GM12878 (cell line): Measurements from ENCODE around the gene STAB2. TPM values are rescaled to one million over a fixed set of nuclear protein-coding genes. Genes with fewer than 3 reads are reported as not detected.

Experiments
- ATAC-seq: fragments of 200-7000 bp; cut with Tn5 transposase; 3 replicates; pipeline ENCODE4 v1.9.1; 2020; ENCODE audit warnings: mild to moderate bottlenecking, moderate library complexity
- BruUV-seq: library from RNA; stranded (reverse); fragments of 400-500 nt; replicated peaks from 2 replicates; lab custom pipeline; 2021; lab: Mats Ljungman, UMichigan
- CTCF ChIA-PET: fragments of 300-600 bp; sonication (Branson Sonifier 250); formaldehyde crosslinking; extraction: SDS; loops from one replicate; lab custom pipeline; 2021; ENCODE audit warnings: inconsistent platforms; lab: Yijun Ruan, JAX
- POLR2A ChIA-PET: fragments of 350-600 bp; formaldehyde crosslinking; extraction: SDS; loops from one replicate; lab custom pipeline; 2021; ENCODE audit warnings: inconsistent platforms; lab: Charles Lee
- RAD21 ChIA-PET: fragments of 300-600 bp; sonication (Branson Sonifier 250); formaldehyde crosslinking; loops from one replicate; lab custom pipeline; 2023; ENCODE audit warnings: antibody characterized with exemption; ENCODE audit not compliant: unreplicated experiment; lab: Charles Lee
- SMC1A ChIA-PET: fragments of 300-600 bp; sonication (Branson Sonifier 250); formaldehyde crosslinking; loops from one replicate; lab custom pipeline; 2023; ENCODE audit not compliant: unreplicated experiment, uncharacterized antibody; lab: Charles Lee
- DNase-seq: peaks from one replicate; pipeline ENCODE4 v3.0.0-alpha.2; 2011; ENCODE audit warnings: low read depth, low spot score
- FAIRE-seq: peaks from 3 replicates; lab custom pipeline; 2011; peaks lifted over from hg19 to GRCh38; lab: Jason Lieb, UNC
- H2AFZ ChIP-seq: 2 replicates; pipeline ENCODE4 v1.6.0; 2011; ENCODE audit warnings: low read depth, low read length, control low read depth; ENCODE audit not compliant: control insufficient read depth
- H3K27ac ChIP-seq: 2 replicates; pipeline ENCODE4 v1.5.1; 2011; ENCODE audit warnings: control low read depth; ENCODE audit not compliant: control insufficient read depth, insufficient read depth
- H3K27me3 ChIP-seq, 2 experiments: replicated peaks in 1 of 2; 2 replicates each; pipeline versions ENCODE4 v1.6.0 to v1.6.1; 2011; ENCODE audit warnings: low read length in 1 of 2; ENCODE audit not compliant: control insufficient read depth in 2 of 2, insufficient read depth in 2 of 2
- H3K36me3 ChIP-seq, 2 experiments: 2 replicates each; pipeline ENCODE4 v1.5.1; 2011; ENCODE audit warnings: low read length in 1 of 2; ENCODE audit not compliant: control insufficient read depth in 2 of 2, insufficient read depth in 2 of 2
- H3K4me1 ChIP-seq: 2 replicates; pipeline ENCODE4 v1.6.1; 2011; ENCODE audit warnings: mild to moderate bottlenecking, low read length, moderate library complexity, mixed read lengths; ENCODE audit not compliant: control insufficient read depth, insufficient read depth
- H3K4me2 ChIP-seq: 2 replicates; pipeline ENCODE4 v1.6.0; 2011; ENCODE audit warnings: control low read depth; ENCODE audit not compliant: control insufficient read depth, insufficient read depth
- H3K4me3 ChIP-seq: fragments of 200-600 bp; sonication (generic); 2 replicates; pipeline ENCODE4 v1.5.1; 2016
- H3K79me2 ChIP-seq: 2 replicates; pipeline ENCODE4 v1.6.0; 2011; ENCODE audit warnings: low read length; ENCODE audit not compliant: control insufficient read depth, insufficient read depth
- H3K9ac ChIP-seq: 2 replicates; pipeline ENCODE4 v1.8.0; 2011; ENCODE audit warnings: low read length, control low read depth, mixed read lengths; ENCODE audit not compliant: control insufficient read depth, insufficient read depth
- H3K9me3 ChIP-seq: replicated peaks from 3 replicates; pipeline ENCODE4 v1.5.1; 2011; ENCODE audit warnings: mild to moderate bottlenecking, low read length; ENCODE audit not compliant: control insufficient read depth, insufficient read depth
- H4K20me1 ChIP-seq: 2 replicates; pipeline ENCODE4 v1.6.0; 2011; ENCODE audit not compliant: control insufficient read depth, insufficient read depth
- CHD4 ChIP-seq: fragments of 200-600 bp; sonication (generic); IDR thresholded peaks from 2 replicates; pipeline ENCODE4 v1.6.1; 2016; ENCODE audit warnings: mild to moderate bottlenecking
- EED ChIP-seq: sonication (generic); IDR thresholded peaks from 2 replicates; pipeline ENCODE4 v1.6.1; 2016; ENCODE audit warnings: antibody characterized with exemption, low read depth
- FOS ChIP-seq: IDR thresholded peaks from 3 replicates; pipeline ENCODE4 v1.6.1; 2011; ENCODE audit warnings: borderline replicate concordance; ENCODE audit not compliant: insufficient read length; ENCODE audit errors: extremely low read depth
- FOXM1 ChIP-seq: IDR thresholded peaks from 2 replicates; pipeline ENCODE4 v1.6.1; 2012; ENCODE audit warnings: low read depth, mild to moderate bottlenecking, inconsistent platforms, low read length, moderate library complexity
- HDAC6 ChIP-seq: fragments of 200-600 bp; sonication (generic); IDR thresholded peaks from one replicate; pipeline ENCODE4 v1.8.0; 2017; ENCODE audit warnings: antibody characterized with exemption; ENCODE audit not compliant: unreplicated experiment
- NR2C2 ChIP-seq: IDR thresholded peaks from 2 replicates; pipeline ENCODE4 v1.6.1; 2011; ENCODE audit warnings: borderline replicate concordance, low read depth; ENCODE audit not compliant: control insufficient read depth, insufficient read length
- NR2F1 ChIP-seq: fragments of 450-650 bp; conservative IDR thresholded peaks from 2 replicates; pipeline ENCODE4 v1.6.1; 2017; ENCODE audit warnings: mild to moderate bottlenecking
- POLR2AphosphoS2 ChIP-seq: IDR thresholded peaks from 2 replicates; pipeline ENCODE4 v1.6.1; 2011; ENCODE audit warnings: low read depth, mild to moderate bottlenecking, low read length, improper control_type of control experiment, moderate library complexity
- RAD51 ChIP-seq: fragments of 450-650 bp; IDR thresholded peaks from 2 replicates; pipeline ENCODE4 v1.6.1; 2016; ENCODE audit warnings: moderate library complexity, mild to moderate bottlenecking, inconsistent platforms
- TARDBP ChIP-seq: IDR thresholded peaks from 2 replicates; pipeline ENCODE4 v1.6.1; 2016; ENCODE audit warnings: borderline replicate concordance
- WGBS: methylation state at CpG from one replicate; pipeline ENCODE4 v1.1.6; 2016; ENCODE audit warnings: low lambda C conversion rate; ENCODE audit not compliant: insufficient replicate concordance, insufficient coverage; ENCODE audit errors: missing lambda C conversion rate; 5-methylcytosine and 5-hydroxymethylcytosine counted together
- in situ Hi-C: fragments of 300-500 bp; cut with MboI; formaldehyde crosslinking; loops from 9 replicates; pipeline ENCODE4 v1.14.3; 2018; ENCODE audit warnings: mixed read lengths
- intact Hi-C: fragments of 100-400 bp; cut with micrococcal nuclease; formaldehyde crosslinking; loops from one replicate; pipeline ENCODE4 v1.14.2; 2022; ENCODE audit not compliant: unreplicated experiment
- polyA plus RNA-seq, 11 experiments: library from polyadenylated mRNA; depleted of rRNA in 4 of 11; unstranded in 6 of 11; stranded (reverse) in 5 of 11; fragments of >200 nt; fragmentation: Nextera tagmentation in 4 of 11; fragmentation: Illumina TruSeq in 1 of 11; extraction: Ambion mirVana in 4 of 11; extraction: Trizol in 1 of 11; gene quantifications; 1 replicate in 1 of 11; 2 replicates in 10 of 11; pipeline versions ENCODE4 v1.2.1 to v1.2.3, GENCODE V29; 2011 to 2016; ENCODE audit warnings: inconsistent platforms in 2 of 11, missing spikeins in 2 of 11, low read depth in 1 of 11
- total RNA-seq, 4 experiments: library from RNA; depleted of rRNA in 3 of 4; stranded (reverse); fragments of >200 nt in 3 of 4; fragmentation: Illumina TruSeq in 1 of 4; extraction: Trizol in 1 of 4; gene quantifications; 2 replicates each; pipeline versions ENCODE4 v1.2.1 to v1.2.3, GENCODE V29; 2013 to 2021
- TF ChIP-seq, protein P1 (sequence below): fragments of 450-650 bp; IDR thresholded peaks from 2 replicates; pipeline ENCODE4 v1.6.1; 2017; ENCODE audit warnings: low read depth, mild to moderate bottlenecking, moderate library complexity
- TF ChIP-seq, protein P2 (sequence below): fragments of 450-650 bp; formaldehyde crosslinking; IDR thresholded peaks from 2 replicates; pipeline ENCODE4 v1.4.0; 2020; ENCODE audit warnings: mild to moderate bottlenecking, moderate library complexity
- TF ChIP-seq, protein P3 (sequence below): IDR thresholded peaks from 2 replicates; pipeline ENCODE4 v1.6.1; 2011; ENCODE audit warnings: borderline replicate concordance, low read depth, mild to moderate bottlenecking, moderate library complexity, low read length; ENCODE audit not compliant: insufficient read depth, poor library complexity, severe bottlenecking

Gene STAB2
- total and polyA plus RNA-seq, 10 of the 15 experiments (the other 5 are each of a cell fraction or from before 2014, with no cell fraction given): 0.37 TPM; not detected in 9

DNA sequence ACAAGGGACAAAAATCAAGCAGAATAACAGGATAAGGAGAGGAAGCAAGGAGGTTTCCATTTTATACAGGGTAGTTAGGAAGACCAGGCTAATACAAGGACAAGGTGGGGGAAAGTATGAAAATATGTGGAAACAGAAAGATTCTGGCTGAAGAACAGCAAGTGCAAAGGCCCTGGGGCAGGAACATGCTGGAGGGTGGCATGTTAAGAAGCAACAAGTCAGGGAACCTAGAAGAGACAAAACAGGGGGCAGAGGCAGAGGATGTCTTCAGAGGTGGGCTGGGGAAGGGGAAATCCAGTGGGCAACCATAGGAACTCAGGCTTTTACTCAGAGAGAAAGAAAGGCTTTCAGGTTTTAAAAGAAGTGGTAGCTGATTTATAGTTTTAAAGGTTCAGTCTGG lies 199.1 kb downstream of the STAB2 start (continued):
- TF ChIP-seq NR2C2: no peak
- TF ChIP-seq TARDBP: no peak
- no peak for TF ChIP-seq FOXM1
- no peak for TF ChIP-seq CHD4
- no peak for TF ChIP-seq FOS

DNA sequence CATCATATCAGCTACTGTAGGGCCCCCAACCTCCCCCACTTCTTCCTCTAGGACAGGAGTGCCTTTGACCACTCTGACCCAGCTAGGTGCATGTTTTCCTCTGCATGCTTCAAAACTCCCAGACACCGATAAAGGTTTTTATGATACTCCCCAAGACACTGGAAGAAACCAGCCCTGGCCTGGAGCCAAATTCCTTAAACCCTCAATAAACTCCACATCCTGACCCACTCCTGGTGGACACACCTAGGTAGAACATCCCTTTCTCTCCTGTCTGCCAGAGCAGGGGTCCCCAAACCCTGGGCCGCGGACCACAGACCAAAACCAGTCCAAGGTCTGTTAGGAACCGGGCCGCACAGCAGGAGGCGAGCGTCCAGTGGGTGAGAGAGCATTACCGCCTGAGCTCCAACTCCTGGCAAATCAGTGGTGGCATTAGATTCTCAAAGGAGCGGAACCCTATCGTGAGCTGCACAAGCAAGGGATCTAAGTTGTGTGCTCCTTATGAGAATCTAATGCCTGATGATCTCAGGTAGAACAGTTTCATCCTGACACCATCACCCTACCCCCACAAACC lies 204.4 kb downstream of the STAB2 start:
- 87% methylated on average over 10 of the region's 10 CpGs for whole genome bisulfite sequencing
- FAIRE-seq (no peak), DNase-seq (no peak), ATAC-seq (no peak)
- intact Hi-C loops (no loop called here), in situ Hi-C loops (no loop called here)
- TF ChIP-seq HDAC6 (no peak), NR2F1 (no peak), RAD51 (no peak), EED (no peak), TARDBP (no peak), POLR2AphosphoS2 (no peak)
- TF ChIP-seq, protein P1, sequence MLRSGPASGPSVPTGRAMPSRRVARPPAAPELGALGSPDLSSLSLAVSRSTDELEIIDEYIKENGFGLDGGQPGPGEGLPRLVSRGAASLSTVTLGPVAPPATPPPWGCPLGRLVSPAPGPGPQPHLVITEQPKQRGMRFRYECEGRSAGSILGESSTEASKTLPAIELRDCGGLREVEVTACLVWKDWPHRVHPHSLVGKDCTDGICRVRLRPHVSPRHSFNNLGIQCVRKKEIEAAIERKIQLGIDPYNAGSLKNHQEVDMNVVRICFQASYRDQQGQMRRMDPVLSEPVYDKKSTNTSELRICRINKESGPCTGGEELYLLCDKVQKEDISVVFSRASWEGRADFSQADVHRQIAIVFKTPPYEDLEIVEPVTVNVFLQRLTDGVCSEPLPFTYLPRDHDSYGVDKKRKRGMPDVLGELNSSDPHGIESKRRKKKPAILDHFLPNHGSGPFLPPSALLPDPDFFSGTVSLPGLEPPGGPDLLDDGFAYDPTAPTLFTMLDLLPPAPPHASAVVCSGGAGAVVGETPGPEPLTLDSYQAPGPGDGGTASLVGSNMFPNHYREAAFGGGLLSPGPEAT: no peak
- TF ChIP-seq, protein P2, sequence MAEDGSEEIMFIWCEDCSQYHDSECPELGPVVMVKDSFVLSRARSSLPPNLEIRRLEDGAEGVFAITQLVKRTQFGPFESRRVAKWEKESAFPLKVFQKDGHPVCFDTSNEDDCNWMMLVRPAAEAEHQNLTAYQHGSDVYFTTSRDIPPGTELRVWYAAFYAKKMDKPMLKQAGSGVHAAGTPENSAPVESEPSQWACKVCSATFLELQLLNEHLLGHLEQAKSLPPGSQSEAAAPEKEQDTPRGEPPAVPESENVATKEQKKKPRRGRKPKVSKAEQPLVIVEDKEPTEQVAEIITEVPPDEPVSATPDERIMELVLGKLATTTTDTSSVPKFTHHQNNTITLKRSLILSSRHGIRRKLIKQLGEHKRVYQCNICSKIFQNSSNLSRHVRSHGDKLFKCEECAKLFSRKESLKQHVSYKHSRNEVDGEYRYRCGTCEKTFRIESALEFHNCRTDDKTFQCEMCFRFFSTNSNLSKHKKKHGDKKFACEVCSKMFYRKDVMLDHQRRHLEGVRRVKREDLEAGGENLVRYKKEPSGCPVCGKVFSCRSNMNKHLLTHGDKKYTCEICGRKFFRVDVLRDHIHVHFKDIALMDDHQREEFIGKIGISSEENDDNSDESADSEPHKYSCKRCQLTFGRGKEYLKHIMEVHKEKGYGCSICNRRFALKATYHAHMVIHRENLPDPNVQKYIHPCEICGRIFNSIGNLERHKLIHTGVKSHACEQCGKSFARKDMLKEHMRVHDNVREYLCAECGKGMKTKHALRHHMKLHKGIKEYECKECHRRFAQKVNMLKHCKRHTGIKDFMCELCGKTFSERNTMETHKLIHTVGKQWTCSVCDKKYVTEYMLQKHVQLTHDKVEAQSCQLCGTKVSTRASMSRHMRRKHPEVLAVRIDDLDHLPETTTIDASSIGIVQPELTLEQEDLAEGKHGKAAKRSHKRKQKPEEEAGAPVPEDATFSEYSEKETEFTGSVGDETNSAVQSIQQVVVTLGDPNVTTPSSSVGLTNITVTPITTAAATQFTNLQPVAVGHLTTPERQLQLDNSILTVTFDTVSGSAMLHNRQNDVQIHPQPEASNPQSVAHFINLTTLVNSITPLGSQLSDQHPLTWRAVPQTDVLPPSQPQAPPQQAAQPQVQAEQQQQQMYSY (CRISPR knock-in tag): no peak
- TF ChIP-seq, protein P3, sequence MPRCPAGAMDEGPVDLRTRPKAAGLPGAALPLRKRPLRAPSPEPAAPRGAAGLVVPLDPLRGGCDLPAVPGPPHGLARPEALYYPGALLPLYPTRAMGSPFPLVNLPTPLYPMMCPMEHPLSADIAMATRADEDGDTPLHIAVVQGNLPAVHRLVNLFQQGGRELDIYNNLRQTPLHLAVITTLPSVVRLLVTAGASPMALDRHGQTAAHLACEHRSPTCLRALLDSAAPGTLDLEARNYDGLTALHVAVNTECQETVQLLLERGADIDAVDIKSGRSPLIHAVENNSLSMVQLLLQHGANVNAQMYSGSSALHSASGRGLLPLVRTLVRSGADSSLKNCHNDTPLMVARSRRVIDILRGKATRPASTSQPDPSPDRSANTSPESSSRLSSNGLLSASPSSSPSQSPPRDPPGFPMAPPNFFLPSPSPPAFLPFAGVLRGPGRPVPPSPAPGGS: no peak
- Histone ChIP-seq H3K4me1 (no peaks in the 10 kb centered on the region), H3K9ac (no peak overlapping the region), H3K27ac (no peak overlapping the region), H4K20me1 (no peaks in the 10 kb centered on the region), H3K27me3 (no peaks in the 10 kb centered on the region), H2AFZ (no peak overlapping the region), H3K9me3 (no peaks in the 10 kb centered on the region), H3K4me2 (no peak overlapping the region), H3K4me3 (no peak overlapping the region), H3K79me2 (no peaks in the 10 kb centered on the region), H3K36me3 (peaks cover 0 to 3% of the 10 kb centered on the region in 2 experiments; a peak in 3 of 4 replicates)
- no TSS peak for BruUV-seq
- CTCF ChIA-PET: interaction anchor here (1.2 kb wide), 1 partner anchor 18 kb away, joined by 4 read pairs; no protein-coding TSS in a partner anchor
- RAD21 ChIA-PET: no interaction called here
- POLR2A ChIA-PET: no interaction called here
- SMC1A ChIA-PET: no interaction called here
